ENCODE results near the gene ELOA. TPM values are rescaled to one million over a fixed set of nuclear protein-coding genes. Genes with fewer than 3 reads are reported as not detected.

The ELOA gene
- total and polyA plus RNA-seq, 9 of the 15 experiments (the other 6 are each of a cell fraction or from before 2014, with no cell fraction given): 31.9 to 98.6 (median 61.3) TPM

DNA sequence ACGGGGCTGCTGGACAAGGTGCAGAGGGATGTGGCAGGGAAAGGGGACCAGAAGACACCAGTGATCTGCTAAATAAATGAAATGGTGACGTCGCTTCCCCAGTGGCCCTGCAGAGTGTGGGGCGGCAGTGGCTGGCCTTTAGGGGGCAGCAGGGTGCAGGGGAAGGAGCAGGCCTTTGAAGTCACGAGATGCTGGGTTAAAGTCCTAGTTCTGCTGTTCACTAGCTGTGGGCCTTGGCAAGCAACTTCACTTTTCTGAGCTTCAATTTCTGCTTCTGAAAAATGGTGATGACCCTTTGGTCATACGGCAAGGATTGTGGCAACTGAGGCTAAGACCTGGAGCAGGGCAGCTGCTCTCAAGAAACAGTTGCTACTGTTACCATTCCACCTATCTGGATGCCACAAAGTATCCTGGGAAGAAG is 66.5 kb downstream of the ELOA start (continued):
- TF ChIP-seq, protein P1, sequence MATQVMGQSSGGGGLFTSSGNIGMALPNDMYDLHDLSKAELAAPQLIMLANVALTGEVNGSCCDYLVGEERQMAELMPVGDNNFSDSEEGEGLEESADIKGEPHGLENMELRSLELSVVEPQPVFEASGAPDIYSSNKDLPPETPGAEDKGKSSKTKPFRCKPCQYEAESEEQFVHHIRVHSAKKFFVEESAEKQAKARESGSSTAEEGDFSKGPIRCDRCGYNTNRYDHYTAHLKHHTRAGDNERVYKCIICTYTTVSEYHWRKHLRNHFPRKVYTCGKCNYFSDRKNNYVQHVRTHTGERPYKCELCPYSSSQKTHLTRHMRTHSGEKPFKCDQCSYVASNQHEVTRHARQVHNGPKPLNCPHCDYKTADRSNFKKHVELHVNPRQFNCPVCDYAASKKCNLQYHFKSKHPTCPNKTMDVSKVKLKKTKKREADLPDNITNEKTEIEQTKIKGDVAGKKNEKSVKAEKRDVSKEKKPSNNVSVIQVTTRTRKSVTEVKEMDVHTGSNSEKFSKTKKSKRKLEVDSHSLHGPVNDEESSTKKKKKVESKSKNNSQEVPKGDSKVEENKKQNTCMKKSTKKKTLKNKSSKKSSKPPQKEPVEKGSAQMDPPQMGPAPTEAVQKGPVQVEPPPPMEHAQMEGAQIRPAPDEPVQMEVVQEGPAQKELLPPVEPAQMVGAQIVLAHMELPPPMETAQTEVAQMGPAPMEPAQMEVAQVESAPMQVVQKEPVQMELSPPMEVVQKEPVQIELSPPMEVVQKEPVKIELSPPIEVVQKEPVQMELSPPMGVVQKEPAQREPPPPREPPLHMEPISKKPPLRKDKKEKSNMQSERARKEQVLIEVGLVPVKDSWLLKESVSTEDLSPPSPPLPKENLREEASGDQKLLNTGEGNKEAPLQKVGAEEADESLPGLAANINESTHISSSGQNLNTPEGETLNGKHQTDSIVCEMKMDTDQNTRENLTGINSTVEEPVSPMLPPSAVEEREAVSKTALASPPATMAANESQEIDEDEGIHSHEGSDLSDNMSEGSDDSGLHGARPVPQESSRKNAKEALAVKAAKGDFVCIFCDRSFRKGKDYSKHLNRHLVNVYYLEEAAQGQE (IDR thresholded peaks at IDR 0.05; ENCODE audit: borderline replicate concordance): peak; percentile 81
- TF ChIP-seq, protein P1 (CRISPR knock-in tag; IDR thresholded peaks at IDR 0.05; ENCODE audit: low read depth): no peak
- no peak for TF ChIP-seq PHTF2 (CRISPR knock-in tag; IDR thresholded peaks at IDR 0.05)
- TF ChIP-seq WHSC1 (IDR thresholded peaks at IDR 0.05; ENCODE audit: low read length): no peak
- TF ChIP-seq HNRNPL (IDR thresholded peaks at IDR 0.05; ENCODE audit: low read depth, low read length): no peak
- TF ChIP-seq MXI1 (IDR thresholded peaks at IDR 0.05; ENCODE audit: low read depth, low read length): no peak
- TF ChIP-seq TEAD4 (IDR thresholded peaks at IDR 0.05; ENCODE audit: low read length): no peak
- TF ChIP-seq TEAD4 (CRISPR knock-in tag; IDR thresholded peaks at IDR 0.05; ENCODE audit: borderline replicate concordance): no peak
- no peak for TF ChIP-seq POLR2H (tag; IDR thresholded peaks at IDR 0.05; ENCODE audit: low read depth)
- no peak for TF ChIP-seq ASH1L (IDR thresholded peaks at IDR 0.05; ENCODE audit: borderline replicate concordance, low read depth, partially characterized antibody)
- no peak for TF ChIP-seq BRF1 (IDR thresholded peaks at IDR 0.05; ENCODE audit: borderline replicate concordance, extremely low read depth, insufficient read length)
- TF ChIP-seq ZNF41 (CRISPR knock-in tag; conservative IDR thresholded peaks at IDR 0.05): no peak
- TF ChIP-seq HCFC1 (IDR thresholded peaks at IDR 0.05; ENCODE audit: low read depth, low read length): peak; percentile 37; the same call in 1 of the 2 replicates
- no peak for TF ChIP-seq KLF1 (tag; IDR thresholded peaks at IDR 0.05)
- no peak; the same call in 1 of the 2 replicates for TF ChIP-seq GABPB1 (CRISPR knock-in tag; IDR thresholded peaks at IDR 0.05)
- TF ChIP-seq EGR1 (conservative IDR thresholded peaks at IDR 0.05): no peak
- TF ChIP-seq, protein P2, sequence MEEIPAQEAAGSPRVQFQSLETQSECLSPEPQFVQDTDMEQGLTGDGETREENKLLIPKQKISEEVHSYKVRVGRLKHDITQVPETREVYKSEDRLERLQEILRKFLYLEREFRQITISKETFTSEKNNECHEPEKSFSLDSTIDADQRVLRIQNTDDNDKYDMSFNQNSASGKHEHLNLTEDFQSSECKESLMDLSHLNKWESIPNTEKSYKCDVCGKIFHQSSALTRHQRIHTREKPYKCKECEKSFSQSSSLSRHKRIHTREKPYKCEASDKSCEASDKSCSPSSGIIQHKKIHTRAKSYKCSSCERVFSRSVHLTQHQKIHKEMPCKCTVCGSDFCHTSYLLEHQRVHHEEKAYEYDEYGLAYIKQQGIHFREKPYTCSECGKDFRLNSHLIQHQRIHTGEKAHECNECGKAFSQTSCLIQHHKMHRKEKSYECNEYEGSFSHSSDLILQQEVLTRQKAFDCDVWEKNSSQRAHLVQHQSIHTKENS (CRISPR knock-in tag; IDR thresholded peaks at IDR 0.05): no peak
- TF ChIP-seq MED1 (CRISPR knock-in tag; IDR thresholded peaks at IDR 0.05; ENCODE audit: borderline replicate concordance): no peak

Measured in K562 (cell line).